HAP-1 (cell line): ENCODE data around the gene PTRH2.
A peak's percentile ranks its signal among the peaks of the same experiment; 100 is the strongest.

Experiments used
- DNase-seq, 2 experiments: peaks; one replicate each; pipeline ENCODE4 v3.0.0-alpha.2; 2016 to 2020; ENCODE audit warnings: low spot score in 2 of 2
- H3K27me3 ChIP-seq: fragments of 250-450 bp; sonication (Bioruptor Pico); 2 replicates; pipeline ENCODE4 v1.5.1; 2020; ENCODE audit warnings: low read depth, mild to moderate bottlenecking, moderate library complexity
- H3K36me3 ChIP-seq: fragments of 250-450 bp; sonication (Bioruptor Pico); replicated peaks from 2 replicates; pipeline ENCODE4 v1.5.1; 2020; ENCODE audit warnings: mild to moderate bottlenecking
- H3K4me1 ChIP-seq: fragments of 250-450 bp; sonication (Bioruptor Pico); 2 replicates; pipeline ENCODE4 v1.5.1; 2020; ENCODE audit warnings: mild to moderate bottlenecking
- H3K4me3 ChIP-seq: fragments of 250-450 bp; sonication (Bioruptor Pico); 2 replicates; pipeline ENCODE4 v1.5.1; 2020; ENCODE audit warnings: mild to moderate bottlenecking, moderate library complexity
- H3K9me3 ChIP-seq: fragments of 250-450 bp; sonication (Bioruptor Pico); 2 replicates; pipeline ENCODE4 v1.5.1; 2020; ENCODE audit warnings: mild to moderate bottlenecking, moderate library complexity
- in situ Hi-C: fragments of 300-500 bp; cut with MboI; formaldehyde crosslinking; loops from 3 replicates; pipeline ENCODE4 v1.14.3; 2020; ENCODE audit warnings: low sequenced_read_pairs, inconsistent platforms, mixed read lengths

The PTRH2 gene

GRCh38 chr17:59707971-59708430 lies 771 bp upstream of the PTRH2 start:
- peak overlapping the region; percentile 77 for H3K4me3 ChIP-seq
- H3K27me3 ChIP-seq, result no peaks in the 10 kb centered on the region
- in situ Hi-C loops, result no loop called here
- H3K4me1 ChIP-seq, result peaks cover 29% of the 10 kb centered on the region
- H3K9me3 ChIP-seq, result no peaks in the 10 kb centered on the region
- no peak for DNase-seq
- peaks cover 4% of the 10 kb centered on the region; the same call in 1 of the 2 replicates for H3K36me3 ChIP-seq

- no peak for DNase-seq
- H3K36me3 ChIP-seq, result peaks cover 47% of the 10 kb centered on the region
- no peaks in the 10 kb centered on the region for H3K27me3 ChIP-seq
- in situ Hi-C loops, result no loop called here
- no peaks in the 10 kb centered on the region for H3K9me3 ChIP-seq
- H3K4me3 ChIP-seq, result no peak overlapping the region
- peaks cover 19% of the 10 kb centered on the region for H3K4me1 ChIP-seq
Measured at GRCh38 chr17:59702304-59702703, 4.9 kb downstream of the PTRH2 start.

- DNase-seq, result no peak
Measured at GRCh38 chr17:59699786-59700185, 7.4 kb downstream of the PTRH2 start.

GRCh38 chr17:59699218-59699617 lies 8.0 kb downstream of the PTRH2 start:
- H3K27me3 ChIP-seq, result no peaks in the 10 kb centered on the region
- no peak overlapping the region for H3K4me3 ChIP-seq
- DNase-seq, result no peak
- in situ Hi-C loops, result no loop called here
- peaks cover 15% of the 10 kb centered on the region for H3K4me1 ChIP-seq
- H3K36me3 ChIP-seq, result peaks cover 76% of the 10 kb centered on the region
- no peaks in the 10 kb centered on the region for H3K9me3 ChIP-seq

More at GRCh38 chr17:59699786-59700185, 7.4 kb downstream of the PTRH2 start:
- Histone ChIP-seq H3K36me3 (peaks cover 73% of the 10 kb centered on the region), H3K4me1 (peaks cover 15% of the 10 kb centered on the region), H3K9me3 (no peaks in the 10 kb centered on the region), H3K27me3 (no peaks in the 10 kb centered on the region), H3K4me3 (no peak overlapping the region)
- in situ Hi-C loops, result no loop called here

- Histone ChIP-seq H3K4me3 (no peak overlapping the region), H3K9me3 (no peaks in the 10 kb centered on the region), H3K36me3 (peaks cover 83% of the 10 kb centered on the region), H3K4me1 (peaks cover 15% of the 10 kb centered on the region), H3K27me3 (no peaks in the 10 kb centered on the region)
- DNase-seq, result no peak
- in situ Hi-C loops, result no loop called here
Measured at GRCh38 chr17:59698143-59698542, 9.1 kb downstream of the PTRH2 start.

GRCh38 chr17:59696682-59697277 lies 10.4 kb downstream of the PTRH2 start:
- no peak for DNase-seq
- in situ Hi-C loops, result no loop called here
- peaks cover 15% of the 10 kb centered on the region for H3K4me1 ChIP-seq
- H3K27me3 ChIP-seq, result no peaks in the 10 kb centered on the region
- peaks cover 92% of the 10 kb centered on the region for H3K36me3 ChIP-seq
- no peak overlapping the region for H3K4me3 ChIP-seq
- H3K9me3 ChIP-seq, result no peaks in the 10 kb centered on the region

- peaks cover 14% of the 10 kb centered on the region for H3K4me1 ChIP-seq
- H3K27me3 ChIP-seq, result no peaks in the 10 kb centered on the region
- no peaks in the 10 kb centered on the region for H3K9me3 ChIP-seq
- no peak overlapping the region for H3K4me3 ChIP-seq
- DNase-seq, result no peak
- H3K36me3 ChIP-seq, result peaks cover 93% of the 10 kb centered on the region
- in situ Hi-C loops, result no loop called here
Measured at GRCh38 chr17:59695945-59696681, 11.1 kb downstream of the PTRH2 start.

- H3K27me3 ChIP-seq, result no peaks in the 10 kb centered on the region
- H3K4me1 ChIP-seq, result no peaks in the 10 kb centered on the region
- H3K9me3 ChIP-seq, result no peaks in the 10 kb centered on the region
- in situ Hi-C loops, result no loop called here
- peaks cover 92% of the 10 kb centered on the region for H3K36me3 ChIP-seq
- no peak overlapping the region for H3K4me3 ChIP-seq
- DNase-seq, result no peak
Measured at GRCh38 chr17:59694344-59694743, 12.9 kb downstream of the PTRH2 start.

GRCh38 chr17:59693582-59693981 lies 13.6 kb downstream of the PTRH2 start:
- H3K36me3 ChIP-seq, result peaks cover 90% of the 10 kb centered on the region

GRCh38 chr17:59688496-59688895 lies 18.7 kb downstream of the PTRH2 start:
- peaks cover 80% of the 10 kb centered on the region for H3K36me3 ChIP-seq
- DNase-seq, result no peak
- in situ Hi-C loops, result no loop called here
- H3K27me3 ChIP-seq, result no peaks in the 10 kb centered on the region
- H3K4me1 ChIP-seq, result no peaks in the 10 kb centered on the region
- H3K9me3 ChIP-seq, result no peaks in the 10 kb centered on the region
- H3K4me3 ChIP-seq, result no peak overlapping the region

More at GRCh38 chr17:59693582-59693981, 13.6 kb downstream of the PTRH2 start:
- DNase-seq, result no peak
- Histone ChIP-seq H3K4me3 (no peak overlapping the region), H3K9me3 (no peaks in the 10 kb centered on the region), H3K4me1 (no peaks in the 10 kb centered on the region), H3K27me3 (no peaks in the 10 kb centered on the region)
- in situ Hi-C loops, result no loop called here

- no peak for DNase-seq
- no peaks in the 10 kb centered on the region for H3K9me3 ChIP-seq
- H3K27me3 ChIP-seq, result no peaks in the 10 kb centered on the region
- peaks cover 82% of the 10 kb centered on the region for H3K36me3 ChIP-seq
- H3K4me1 ChIP-seq, result no peaks in the 10 kb centered on the region
- in situ Hi-C loops, result no loop called here
- H3K4me3 ChIP-seq, result no peak overlapping the region
Measured at GRCh38 chr17:59688008-59688407, 19.2 kb downstream of the PTRH2 start.

GRCh38 chr17:59684967-59685366 lies 22.3 kb downstream of the PTRH2 start:
- no peaks in the 10 kb centered on the region for H3K4me1 ChIP-seq
- no peak for DNase-seq
- H3K27me3 ChIP-seq, result no peaks in the 10 kb centered on the region
- H3K36me3 ChIP-seq, result peaks cover 87% of the 10 kb centered on the region
- no peaks in the 10 kb centered on the region for H3K9me3 ChIP-seq
- in situ Hi-C loops, result no loop called here
- no peak overlapping the region for H3K4me3 ChIP-seq

GRCh38 chr17:59683283-59683682 lies 23.9 kb downstream of the PTRH2 start:
- Histone ChIP-seq H3K36me3 (peaks cover 90% of the 10 kb centered on the region), H3K4me3 (no peak overlapping the region)
- in situ Hi-C loops, result no loop called here

GRCh38 chr17:59680314-59680713 lies 26.9 kb downstream of the PTRH2 start:
- no peaks in the 10 kb centered on the region for H3K27me3 ChIP-seq
- no peak for DNase-seq
- in situ Hi-C loops, result no loop called here

More at GRCh38 chr17:59683283-59683682, 23.9 kb downstream of the PTRH2 start:
- no peak for DNase-seq
- Histone ChIP-seq H3K9me3 (no peaks in the 10 kb centered on the region), H3K4me1 (no peaks in the 10 kb centered on the region), H3K27me3 (no peaks in the 10 kb centered on the region)

More at GRCh38 chr17:59680314-59680713, 26.9 kb downstream of the PTRH2 start:
- Histone ChIP-seq H3K4me1 (no peaks in the 10 kb centered on the region), H3K9me3 (no peaks in the 10 kb centered on the region), H3K4me3 (no peak overlapping the region), H3K36me3 (peaks cover 96% of the 10 kb centered on the region)
